GM10847 (cell line): ENCODE data around the gene BCAS1.

Experiments
- POLR2A ChIP-seq: IDR thresholded peaks from 2 replicates; pipeline ENCODE4 v1.6.1; 2011; ENCODE audit not compliant: insufficient read length; ENCODE audit errors: extremely low read depth

Gene BCAS1

GRCh38 chr20:54070187-54070987, at the start of gene BCAS1:
TSS of gene BCAS1 (minus strand) at chr20:54070594. CDS start at chr20:54058718, 11,876 bp downstream.
- no peak for TF ChIP-seq POLR2A

- TF ChIP-seq POLR2A, result no peak
Observed at GRCh38 chr20:54119744-54120143, 49.4 kb upstream of the BCAS1 start.

GRCh38 chr20:54118220-54119001, 48.0 kb upstream of the BCAS1 start:
- no peak for TF ChIP-seq POLR2A

- TF ChIP-seq POLR2A, result no peak
Observed at GRCh38 chr20:54116550-54117235, 46.3 kb upstream of the BCAS1 start.

- no peak for TF ChIP-seq POLR2A
Observed at GRCh38 chr20:54115172-54115854, 44.9 kb upstream of the BCAS1 start.

- no peak for TF ChIP-seq POLR2A
Observed at GRCh38 chr20:54114109-54114508, 43.7 kb upstream of the BCAS1 start.

- no peak for TF ChIP-seq POLR2A
Observed at GRCh38 chr20:54113566-54113965, 43.2 kb upstream of the BCAS1 start.

- TF ChIP-seq POLR2A, result no peak
Observed at GRCh38 chr20:54112221-54112884, 42.0 kb upstream of the BCAS1 start.

- no peak for TF ChIP-seq POLR2A
Observed at GRCh38 chr20:54111460-54111859, 41.1 kb upstream of the BCAS1 start.

GRCh38 chr20:54110457-54110856, 40.1 kb upstream of the BCAS1 start:
- TF ChIP-seq POLR2A, result no peak

GRCh38 chr20:54110041-54110440, 39.6 kb upstream of the BCAS1 start:
- TF ChIP-seq POLR2A, result no peak

GRCh38 chr20:54108817-54109216, 38.4 kb upstream of the BCAS1 start:
- no peak for TF ChIP-seq POLR2A

- TF ChIP-seq POLR2A, result no peak
Observed at GRCh38 chr20:54108326-54108642, 37.9 kb upstream of the BCAS1 start.

GRCh38 chr20:54107600-54108325, 37.4 kb upstream of the BCAS1 start:
- no peak for TF ChIP-seq POLR2A
